Stimulated activated CD4-positive, alpha-beta T cell treated with anti-CD3 and anti-CD28 coated beads, TNF-alpha, amount 100 ng/mL, for 4 hours (primary cell): ENCODE measurements around the gene EDAR.

ENCODE experiments used
- DNase-seq, 3 experiments: peaks; one replicate each; pipeline ENCODE4 v3.0.0-alpha.2; 2020; ENCODE audit warnings: low read depth in 3 of 3

The EDAR gene

GRCh38 chr2:108940156-108940555, 48.9 kb downstream of the EDAR start:
- no peak for DNase-seq

- no peak for DNase-seq
These were observed 50.8 kb downstream of the EDAR start for GRCh38 chr2:108938077-108938710.

- no peak for DNase-seq
These were observed 51.5 kb downstream of the EDAR start for GRCh38 chr2:108937367-108938017.

- no peak for DNase-seq
These were observed 52.2 kb downstream of the EDAR start for GRCh38 chr2:108936866-108937265.

- DNase-seq, result no peak
These were observed 52.8 kb downstream of the EDAR start for GRCh38 chr2:108936076-108936864.

- DNase-seq, result no peak
These were observed 53.7 kb downstream of the EDAR start for GRCh38 chr2:108935271-108935741.

GRCh38 chr2:108934583-108935245, 54.3 kb downstream of the EDAR start:
- DNase-seq, result no peak

GRCh38 chr2:108934151-108934550, 54.9 kb downstream of the EDAR start:
- no peak for DNase-seq

GRCh38 chr2:108933691-108934117, 55.3 kb downstream of the EDAR start:
- no peak for DNase-seq

GRCh38 chr2:108932736-108933332, 56.2 kb downstream of the EDAR start:
- DNase-seq, result no peak

GRCh38 chr2:108931372-108931771, 57.6 kb downstream of the EDAR start:
- no peak for DNase-seq

- no peak for DNase-seq
These were observed 59.1 kb downstream of the EDAR start for GRCh38 chr2:108929807-108930425.

GRCh38 chr2:108928660-108929377, 60.2 kb downstream of the EDAR start:
- DNase-seq, result no peak

- no peak for DNase-seq
These were observed 60.9 kb downstream of the EDAR start for GRCh38 chr2:108927936-108928659.

- DNase-seq, result no peak
These were observed 61.6 kb downstream of the EDAR start for GRCh38 chr2:108927405-108927804.

- DNase-seq, result no peak
These were observed 62.2 kb downstream of the EDAR start for GRCh38 chr2:108926561-108927380.

- DNase-seq, result no peak
These were observed 63.3 kb downstream of the EDAR start for GRCh38 chr2:108925735-108926134.

GRCh38 chr2:108925286-108925685, 63.7 kb downstream of the EDAR start:
- DNase-seq, result no peak
